ENCODE measurements around the gene SPON2. TPM values are rescaled to one million over a fixed set of nuclear protein-coding genes. Genes with fewer than 3 reads are reported as not detected.

SPON2 gene
- total RNA-seq, 1 experiment from 2014 or later = 2.3 TPM

DNA sequence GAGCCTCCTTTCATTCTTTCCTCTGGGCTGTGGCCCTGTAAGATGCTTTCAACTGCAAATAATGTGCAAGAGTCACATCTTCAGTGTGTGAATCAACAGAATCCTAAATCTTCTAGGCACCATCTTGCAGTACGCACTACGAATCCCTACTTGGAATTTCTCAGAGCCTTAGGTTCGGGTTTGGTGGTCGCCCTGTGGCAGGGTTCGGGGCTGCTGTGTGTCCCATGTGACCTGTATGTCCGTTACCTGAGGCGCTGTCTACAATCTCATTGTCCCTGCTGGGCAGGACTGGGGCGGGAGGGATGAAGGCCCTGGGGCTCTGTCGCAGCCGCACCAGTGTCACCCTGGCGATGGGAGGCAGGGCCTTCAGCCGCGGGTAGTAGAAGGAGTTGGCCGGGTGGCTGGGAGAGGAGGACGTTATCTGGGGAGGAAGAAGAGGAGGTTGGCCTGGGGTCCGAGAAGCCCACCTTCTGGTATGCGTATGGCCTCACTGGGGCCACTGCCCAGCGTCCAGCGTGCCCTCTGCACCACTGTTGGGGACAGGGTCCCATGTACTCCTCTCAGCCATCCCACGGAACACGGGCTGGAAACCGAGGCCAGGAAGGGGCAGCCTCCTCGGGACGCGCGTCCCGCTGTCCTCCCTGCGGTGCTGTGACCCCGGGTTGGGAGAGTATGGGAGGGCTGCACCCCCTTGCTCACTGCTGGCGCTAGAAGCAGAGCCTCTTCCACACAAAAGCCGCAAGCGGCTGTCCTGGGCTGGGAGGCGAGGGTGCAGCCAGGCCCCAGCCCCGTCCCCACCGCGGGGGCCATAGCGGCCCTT lies 2.0 kb downstream of the SPON2 start:
- peaks cover 92% of the 10 kb centered on the region for H3K27me3 Mint-ChIP-seq (ENCODE audit: low read depth)
- TF ChIP-seq, protein P1, sequence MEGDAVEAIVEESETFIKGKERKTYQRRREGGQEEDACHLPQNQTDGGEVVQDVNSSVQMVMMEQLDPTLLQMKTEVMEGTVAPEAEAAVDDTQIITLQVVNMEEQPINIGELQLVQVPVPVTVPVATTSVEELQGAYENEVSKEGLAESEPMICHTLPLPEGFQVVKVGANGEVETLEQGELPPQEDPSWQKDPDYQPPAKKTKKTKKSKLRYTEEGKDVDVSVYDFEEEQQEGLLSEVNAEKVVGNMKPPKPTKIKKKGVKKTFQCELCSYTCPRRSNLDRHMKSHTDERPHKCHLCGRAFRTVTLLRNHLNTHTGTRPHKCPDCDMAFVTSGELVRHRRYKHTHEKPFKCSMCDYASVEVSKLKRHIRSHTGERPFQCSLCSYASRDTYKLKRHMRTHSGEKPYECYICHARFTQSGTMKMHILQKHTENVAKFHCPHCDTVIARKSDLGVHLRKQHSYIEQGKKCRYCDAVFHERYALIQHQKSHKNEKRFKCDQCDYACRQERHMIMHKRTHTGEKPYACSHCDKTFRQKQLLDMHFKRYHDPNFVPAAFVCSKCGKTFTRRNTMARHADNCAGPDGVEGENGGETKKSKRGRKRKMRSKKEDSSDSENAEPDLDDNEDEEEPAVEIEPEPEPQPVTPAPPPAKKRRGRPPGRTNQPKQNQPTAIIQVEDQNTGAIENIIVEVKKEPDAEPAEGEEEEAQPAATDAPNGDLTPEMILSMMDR (conservative IDR thresholded peaks at IDR 0.05) = no peak
- Histone ChIP-seq H2BK20ac (ENCODE audit: low read depth, low read length, poor library complexity, severe bottlenecking) (no peak overlapping the region), H2BK15ac (ENCODE audit: low read depth, low read length) (no peak overlapping the region), H2AFZ (ENCODE audit: low read length) (no peak overlapping the region), H3K27me3 (ENCODE audit: insufficient read depth, low read length) (peaks cover 48% of the 10 kb centered on the region; the same call in 1 of the 2 replicates), H3K9ac (ENCODE audit: extremely low read depth, insufficient read length, low read length) (no peak overlapping the region), H3T11ph (ENCODE audit: low read length) (no peak overlapping the region), H3K23ac (ENCODE audit: insufficient read length, low read depth, low read length) (no peak overlapping the region), H3K23me2 (ENCODE audit: insufficient read length, low read depth, low read length, poor library complexity, severe bottlenecking) (peaks cover 11% of the 10 kb centered on the region), H3K27ac (ENCODE audit: insufficient read length, low read depth, low read length) (no peak overlapping the region), H3K9me3 (ENCODE audit: control insufficient read depth, low read depth, low read length) (no peaks in the 10 kb centered on the region), H2BK5ac (ENCODE audit: insufficient read length, low read length) (no peak overlapping the region), H4K91ac (ENCODE audit: insufficient read length, low read depth, low read length) (no peak overlapping the region), H3K56ac (ENCODE audit: insufficient read length, low read depth, low read length) (no peak overlapping the region), H2BK12ac (ENCODE audit: insufficient read length, low read depth, low read length) (no peak overlapping the region), H3K18ac (ENCODE audit: insufficient read length, low read depth, low read length) (no peak overlapping the region), H3K4ac (ENCODE audit: low read depth, low read length) (no peak overlapping the region), H4K5ac (ENCODE audit: insufficient read length, low read depth, low read length) (no peak overlapping the region), H3K4me1 (ENCODE audit: insufficient read depth, low read length) (no peaks in the 10 kb centered on the region), H3K4me2 (ENCODE audit: insufficient read depth, insufficient read length, low read length) (no peak overlapping the region), H2BK120ac (ENCODE audit: low read depth, low read length, poor library complexity, severe bottlenecking) (no peak overlapping the region), H3K79me2 (ENCODE audit: insufficient read depth, low read length) (no peaks in the 10 kb centered on the region), H3K14ac (ENCODE audit: insufficient read depth, low read length) (no peak overlapping the region), H4K20me1 (ENCODE audit: control insufficient read depth, insufficient read depth, insufficient read length) (no peaks in the 10 kb centered on the region), H3K79me1 (ENCODE audit: insufficient read depth, low read depth, low read length, poor library complexity, severe bottlenecking) (no peaks in the 10 kb centered on the region), H2AK5ac (ENCODE audit: insufficient read length, low read length) (no peak overlapping the region), H4K8ac (replicated peaks; ENCODE audit: insufficient read length, low read depth, low read length) (no peak overlapping the region)
- H3K4me3 Mint-ChIP-seq = peak overlapping the region in 1 of 2 experiments; percentile 65; a peak in 2 of 5 replicates
- no CpG with 5 or more reads among the region's 37 CpGs for WGBS (ENCODE audit: extremely low coverage, insufficient read length, low lambda C conversion rate)
- no peaks in the 10 kb centered on the region for H3K36me3 Mint-ChIP-seq (ENCODE audit: insufficient read depth in 1 of 3, low read depth in 3 of 3)
- no peak overlapping the region for H3K27ac Mint-ChIP-seq
- no peak for DNase-seq
- peaks cover 4 to 10% of the 10 kb centered on the region in 2 experiments; a peak in 3 of 4 replicates for H3K4me1 Mint-ChIP-seq
- H3K9me3 Mint-ChIP-seq = no peaks in the 10 kb centered on the region; a peak in 2 of 5 replicates

Measured in H9 (cell line).